Ascending aorta (tissue), 2 donors: ENCODE results near the gene CTIF. TPM values are rescaled to one million over a fixed set of nuclear protein-coding genes. Genes with fewer than 3 reads are reported as not detected.

Experiments used
- DNase-seq, 2 donors: peaks; one replicate each; pipeline ENCODE4 v3.0.0-alpha.2; 2019; ENCODE audit warnings: low spot score in 2 of 2
- H3K27ac ChIP-seq, 2 donors: fragments of 200-600 bp; sonication (generic); one replicate each; pipeline ENCODE4 v1.5.1; 2016 to 2017; ENCODE audit warnings: mild to moderate bottlenecking in 1 of 2
- H3K27me3 ChIP-seq: fragments of 200-600 bp; sonication (generic); one replicate; pipeline ENCODE4 v1.5.1; 2017
- H3K36me3 ChIP-seq, 2 donors: fragments of 200-600 bp; sonication (generic); one replicate each; pipeline ENCODE4 v1.5.1; 2016
- H3K4me1 ChIP-seq, 2 donors: fragments of 200-600 bp; sonication (generic); one replicate each; pipeline ENCODE4 v1.5.1; 2016 to 2017; ENCODE audit warnings: mild to moderate bottlenecking in 1 of 2
- H3K4me3 ChIP-seq, 2 donors: fragments of 200-600 bp; sonication (generic); one replicate each; pipeline ENCODE4 v1.5.1; 2016 to 2017; ENCODE audit warnings: mild to moderate bottlenecking in 1 of 2
- H3K9me3 ChIP-seq, 2 donors: fragments of 200-600 bp; sonication (generic); one replicate each; pipeline ENCODE4 v1.5.1; 2016
- intact Hi-C: fragments of 100-400 bp; cut with DNase I; formaldehyde crosslinking; loops from one replicate; pipeline ENCODE4 v1.15.1; 2023
- total RNA-seq: library from RNA; depleted of rRNA; stranded (reverse); fragments of >200 nt; gene quantifications from one replicate; pipeline ENCODE4 v1.1.0, GENCODE V29; 2016
- TF ChIP-seq, protein P1 (sequence below), 3 experiments: fragments of 200-600 bp in 2 of 3; fragments of 450-650 bp in 1 of 3; sonication (generic) in 2 of 3; IDR thresholded peaks; one replicate each; pipeline ENCODE4 v1.5.1; 2016 to 2019; ENCODE audit warnings: antibody characterized with exemption in 3 of 3, mild to moderate bottlenecking in 1 of 3, moderate library complexity in 1 of 3

CTIF gene
- total RNA-seq, 1 donor from 2014 or later, result 55.3 TPM

DNA sequence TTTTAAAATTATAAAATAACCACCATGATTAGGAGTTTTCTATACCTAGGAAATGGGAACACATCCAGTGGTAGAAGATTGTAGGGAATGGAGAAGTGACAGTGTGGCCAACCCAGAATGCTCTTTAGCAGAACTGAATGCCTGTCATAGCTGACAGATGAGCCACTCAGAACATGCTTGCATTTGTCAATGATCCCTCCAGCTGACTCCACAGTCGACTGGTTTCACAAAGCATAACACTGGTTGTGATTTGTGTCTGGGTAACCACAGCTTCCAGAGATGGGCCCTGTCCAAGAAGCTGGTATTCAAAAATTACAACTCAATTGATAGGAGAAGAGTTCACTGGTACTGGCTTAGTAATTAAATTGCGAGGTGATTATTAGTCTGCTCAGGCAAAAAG is 9.0 kb upstream of the CTIF start:
- H3K4me1 ChIP-seq, result no peaks in the 10 kb centered on the region
- no peaks in the 10 kb centered on the region for H3K27me3 ChIP-seq
- H3K27ac ChIP-seq, result no peak overlapping the region
- H3K36me3 ChIP-seq, result no peaks in the 10 kb centered on the region
- TF ChIP-seq, protein P1, sequence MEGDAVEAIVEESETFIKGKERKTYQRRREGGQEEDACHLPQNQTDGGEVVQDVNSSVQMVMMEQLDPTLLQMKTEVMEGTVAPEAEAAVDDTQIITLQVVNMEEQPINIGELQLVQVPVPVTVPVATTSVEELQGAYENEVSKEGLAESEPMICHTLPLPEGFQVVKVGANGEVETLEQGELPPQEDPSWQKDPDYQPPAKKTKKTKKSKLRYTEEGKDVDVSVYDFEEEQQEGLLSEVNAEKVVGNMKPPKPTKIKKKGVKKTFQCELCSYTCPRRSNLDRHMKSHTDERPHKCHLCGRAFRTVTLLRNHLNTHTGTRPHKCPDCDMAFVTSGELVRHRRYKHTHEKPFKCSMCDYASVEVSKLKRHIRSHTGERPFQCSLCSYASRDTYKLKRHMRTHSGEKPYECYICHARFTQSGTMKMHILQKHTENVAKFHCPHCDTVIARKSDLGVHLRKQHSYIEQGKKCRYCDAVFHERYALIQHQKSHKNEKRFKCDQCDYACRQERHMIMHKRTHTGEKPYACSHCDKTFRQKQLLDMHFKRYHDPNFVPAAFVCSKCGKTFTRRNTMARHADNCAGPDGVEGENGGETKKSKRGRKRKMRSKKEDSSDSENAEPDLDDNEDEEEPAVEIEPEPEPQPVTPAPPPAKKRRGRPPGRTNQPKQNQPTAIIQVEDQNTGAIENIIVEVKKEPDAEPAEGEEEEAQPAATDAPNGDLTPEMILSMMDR (IDR thresholded peaks at IDR 0.05), result no peak
- DNase-seq, result no peak
- H3K9me3 ChIP-seq, result no peaks in the 10 kb centered on the region
- intact Hi-C loops, result loop anchor here (10.0 kb wide), 1 partner anchor 345 kb away; no protein-coding TSS in a partner anchor
- no peak overlapping the region for H3K4me3 ChIP-seq

DNA sequence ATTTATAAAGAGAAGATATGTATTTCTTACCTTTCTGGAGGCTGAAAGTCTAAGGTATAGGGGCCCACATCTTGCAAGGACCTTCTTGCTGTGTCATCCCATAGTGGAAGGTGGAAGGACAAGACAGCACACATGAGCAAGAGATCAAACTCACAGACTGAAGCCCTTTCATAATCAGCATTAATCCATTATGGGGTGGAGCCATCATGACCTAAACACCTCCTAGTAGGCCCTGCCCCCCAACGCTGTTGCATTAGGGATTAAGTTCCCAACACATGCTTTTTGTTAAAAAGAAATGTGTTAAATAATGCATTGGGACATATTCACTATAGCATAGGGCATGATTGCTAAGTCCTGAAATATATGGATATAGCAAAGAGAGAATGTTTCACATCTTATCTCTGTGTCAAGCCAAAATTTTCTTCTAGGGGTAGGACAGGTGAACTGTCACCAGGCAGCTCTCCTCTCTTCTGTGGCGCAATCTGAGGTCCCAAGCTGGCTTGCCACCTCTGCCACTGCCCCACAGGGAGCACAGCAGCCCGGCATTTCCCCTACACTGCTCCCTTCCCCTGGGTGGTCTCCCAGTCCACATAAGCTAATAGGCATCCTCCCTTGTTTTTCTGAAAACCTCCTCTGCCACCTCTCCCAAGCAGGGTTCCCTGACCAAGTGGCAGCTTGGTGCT is 8.3 kb upstream of the CTIF start:
- Histone ChIP-seq H3K9me3 (no peaks in the 10 kb centered on the region), H3K36me3 (no peaks in the 10 kb centered on the region), H3K4me1 (no peaks in the 10 kb centered on the region), H3K27ac (no peak overlapping the region), H3K27me3 (no peaks in the 10 kb centered on the region), H3K4me3 (no peak overlapping the region)
- no peak for DNase-seq
- TF ChIP-seq, protein P1 (IDR thresholded peaks at IDR 0.05), result no peak
- intact Hi-C loops, result loop anchor here (10.0 kb wide), 1 partner anchor 344 kb away; no protein-coding TSS in a partner anchor

DNA sequence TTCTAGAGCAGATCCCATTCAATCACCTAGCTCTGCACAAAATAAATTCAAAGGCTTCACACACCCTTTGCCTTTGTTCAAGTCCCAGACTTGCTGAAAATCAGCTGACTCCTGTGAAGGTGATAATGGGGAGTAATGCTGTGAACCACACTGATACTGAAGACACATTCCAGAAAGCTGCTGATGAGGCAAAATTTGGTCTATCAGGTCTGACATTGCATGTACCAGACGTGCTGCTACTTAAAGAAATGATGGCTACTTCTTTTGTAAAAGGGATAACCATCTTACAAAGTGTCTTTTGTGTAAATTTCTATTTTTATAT is 7.8 kb upstream of the CTIF start:
- no peaks in the 10 kb centered on the region for H3K27me3 ChIP-seq
- intact Hi-C loops, result loop anchor here (10.0 kb wide), 1 partner anchor 344 kb away; no protein-coding TSS in a partner anchor
- H3K4me3 ChIP-seq, result no peak overlapping the region
- no peaks in the 10 kb centered on the region for H3K9me3 ChIP-seq
- DNase-seq, result no peak
- no peaks in the 10 kb centered on the region for H3K4me1 ChIP-seq
- H3K36me3 ChIP-seq, result no peaks in the 10 kb centered on the region
- TF ChIP-seq, protein P1 (IDR thresholded peaks at IDR 0.05), result no peak
- H3K27ac ChIP-seq, result no peak overlapping the region

DNA sequence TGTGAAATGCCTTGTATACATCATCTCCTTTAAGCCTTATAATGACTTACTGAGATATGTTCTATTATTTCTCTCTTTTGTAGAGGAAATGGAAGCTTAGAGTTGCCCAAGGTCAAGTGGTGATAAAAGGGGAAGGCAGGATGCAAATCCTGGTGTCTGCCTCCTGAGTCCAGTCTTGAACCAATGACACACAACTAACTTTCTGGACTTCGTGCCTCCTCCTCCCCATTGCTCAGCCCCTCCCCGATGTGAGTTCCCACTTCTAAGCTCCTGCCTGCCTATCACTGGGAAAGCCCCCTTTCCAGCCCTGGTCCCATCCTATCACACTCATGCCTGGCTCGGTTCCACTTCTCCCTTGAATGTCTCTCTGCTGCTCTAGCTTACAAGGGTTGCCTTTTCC is 6.9 kb upstream of the CTIF start:
- no peak overlapping the region for H3K4me3 ChIP-seq
- DNase-seq, result no peak
- TF ChIP-seq, protein P1 (IDR thresholded peaks at IDR 0.05), result no peak
- H3K27me3 ChIP-seq, result no peaks in the 10 kb centered on the region
- no peaks in the 10 kb centered on the region for H3K36me3 ChIP-seq
- intact Hi-C loops, result loop anchor here (10.0 kb wide), 1 partner anchor 343 kb away; no protein-coding TSS in a partner anchor
- H3K4me1 ChIP-seq, result no peaks in the 10 kb centered on the region
- H3K9me3 ChIP-seq, result no peaks in the 10 kb centered on the region
- H3K27ac ChIP-seq, result no peak overlapping the region

DNA sequence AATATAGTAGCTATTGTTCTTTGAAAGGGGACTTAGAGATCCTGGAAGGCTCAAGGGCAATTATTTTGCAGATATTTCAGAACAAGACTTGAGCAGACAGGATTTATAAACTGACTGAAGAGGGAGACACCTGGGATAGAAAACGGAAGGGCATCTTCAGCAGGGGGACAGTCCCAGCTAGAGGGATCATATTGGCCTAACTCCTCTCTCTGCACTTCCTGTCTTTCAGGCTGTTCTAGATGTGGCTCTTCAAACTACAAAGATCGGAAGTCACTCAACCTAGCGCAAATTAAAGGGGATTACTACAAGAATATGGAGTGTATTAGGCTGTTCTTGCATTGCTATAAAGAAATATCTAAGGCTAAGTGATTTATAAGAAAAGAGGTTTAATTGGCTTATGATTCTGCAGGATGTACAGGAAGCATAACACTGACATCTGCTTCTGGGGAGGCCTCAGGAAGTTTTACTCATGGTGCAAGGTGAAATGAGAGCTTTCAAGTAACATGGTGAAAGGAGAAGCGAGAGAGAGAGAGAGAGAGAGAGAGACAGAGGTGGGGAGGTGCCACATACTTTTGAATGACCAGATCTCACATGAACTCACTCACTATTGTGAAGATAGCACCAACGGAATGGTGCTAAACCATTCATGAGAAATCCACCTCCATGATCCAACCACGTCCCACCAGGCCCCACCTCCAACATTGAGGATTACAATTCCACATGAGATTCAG is 5.3 kb upstream of the CTIF start:
- Histone ChIP-seq H3K27me3 (no peaks in the 10 kb centered on the region), H3K4me3 (no peak overlapping the region), H3K27ac (no peak overlapping the region), H3K9me3 (no peaks in the 10 kb centered on the region), H3K36me3 (no peaks in the 10 kb centered on the region), H3K4me1 (no peaks in the 10 kb centered on the region)
- no peak for DNase-seq
- intact Hi-C loops, result loop anchor here (10.0 kb wide), 1 partner anchor 341 kb away; no protein-coding TSS in a partner anchor
- TF ChIP-seq, protein P1 (IDR thresholded peaks at IDR 0.05), result no peak
